CD4-positive, alpha-beta T cell (primary cell): ENCODE measurements around the gene INPPL1. TPM values are rescaled to one million over a fixed set of nuclear protein-coding genes. Genes with fewer than 3 reads are reported as not detected.

ENCODE experiments used
- ATAC-seq: fragments of 200-7000 bp; cut with Tn5 transposase; one replicate; pipeline ENCODE4 v1.10.0; 2022; ENCODE audit warnings: mild to moderate bottlenecking; ENCODE audit not compliant: poor library complexity
- CTCF ChIA-PET: fragments of 350-600 bp; sonication (Branson Sonifier 250); formaldehyde crosslinking; loops from one replicate; lab custom pipeline; 2021; ENCODE audit warnings: antibody characterized with exemption, inconsistent platforms; lab: Charles Lee
- POLR2A ChIA-PET: fragments of 350-600 bp; sonication (Branson Sonifier 250); formaldehyde crosslinking; loops from one replicate; lab custom pipeline; 2021; ENCODE audit warnings: antibody characterized with exemption, inconsistent platforms; lab: Charles Lee
- DNase-seq, 14 experiments: peaks; one replicate each; pipeline ENCODE4 v3.0.0-alpha.2; 2013 to 2020; ENCODE audit warnings: mixed read lengths in 2 of 14
- H3K27ac ChIP-seq, 2 donors: one replicate each; pipeline versions ENCODE4 v1.5.1 to v1.7.0; 2013; ENCODE audit warnings: low read length in 2 of 2, low read depth in 1 of 2, mild to moderate bottlenecking in 1 of 2
- H3K27me3 ChIP-seq, 2 experiments: 1 replicate in 1 of 2; 2 replicates in 1 of 2; pipeline versions ENCODE4 v1.6.1 to v1.7.0; 2013; ENCODE audit warnings: low read length in 2 of 2, control low read depth in 1 of 2, mild to moderate bottlenecking in 1 of 2, moderate library complexity in 1 of 2; ENCODE audit not compliant: insufficient read depth in 2 of 2, control insufficient read depth in 1 of 2
- H3K36me3 ChIP-seq: one replicate; pipeline ENCODE4 v1.6.1; 2013; ENCODE audit warnings: low read length, control low read depth; ENCODE audit not compliant: insufficient read depth
- H3K4me1 ChIP-seq: one replicate; pipeline ENCODE4 v1.6.1; 2013; ENCODE audit warnings: low read length, control low read depth; ENCODE audit not compliant: insufficient read depth
- H3K4me3 ChIP-seq: one replicate; pipeline ENCODE4 v1.5.1; 2013; ENCODE audit warnings: mild to moderate bottlenecking, low read length, moderate library complexity
- H3K9me3 ChIP-seq, 2 experiments: 1 replicate in 1 of 2; 2 replicates in 1 of 2; pipeline versions ENCODE4 v1.6.1 to v1.7.0; 2013; ENCODE audit warnings: low read length in 2 of 2, mild to moderate bottlenecking in 2 of 2, control low read depth in 1 of 2, moderate library complexity in 1 of 2; ENCODE audit not compliant: control insufficient read depth in 1 of 2, insufficient read depth in 1 of 2
- H3K27ac Mint-ChIP-seq: one replicate; pipeline ENCODE4 v1.8.0; 2020; ENCODE audit warnings: mixed read lengths
- H3K27me3 Mint-ChIP-seq: one replicate; pipeline ENCODE4 v1.8.0; 2021; ENCODE audit warnings: mixed read lengths
- H3K36me3 Mint-ChIP-seq: one replicate; pipeline ENCODE4 v1.8.0; 2021; ENCODE audit warnings: low read depth, mixed read lengths
- H3K4me1 Mint-ChIP-seq: one replicate; pipeline ENCODE4 v1.8.0; 2021; ENCODE audit warnings: low read depth, mixed read lengths
- H3K4me3 Mint-ChIP-seq: one replicate; pipeline ENCODE4 v1.8.0; 2020; ENCODE audit warnings: mild to moderate bottlenecking, mixed read lengths
- H3K9me3 Mint-ChIP-seq: one replicate; pipeline ENCODE4 v1.8.0; 2020; ENCODE audit warnings: mixed read lengths
- CTCF ChIP-seq: fragments of 200-600 bp; IDR thresholded peaks from one replicate; pipeline ENCODE4 v1.8.0; 2022; ENCODE audit warnings: antibody characterized with exemption, mild to moderate bottlenecking
- intact Hi-C, 2 experiments: fragments of 100-400 bp; cut with DNase I in 1 of 2; cut with micrococcal nuclease in 1 of 2; formaldehyde crosslinking; loops; one replicate each; pipeline versions ENCODE4 v1.15.1 to v1.9.0; 2023 to 2025; cut with DNase I, micrococcal nuclease
- total RNA-seq, 174 experiments: library from RNA in 2 of 174; stranded (reverse) in 2 of 174; gene quantifications; one replicate each; pipeline ENCODE4 v1.2.3 and lab custom pipeline; 2021 to 2026

Gene INPPL1
- total RNA-seq, 2 experiments from 2014 or later, result 124 to 128 TPM

- Mint-ChIP-seq H3K9me3 (peaks cover 1% of the 10 kb centered on the region), H3K27me3 (peaks cover 41% of the 10 kb centered on the region), H3K4me3 (no peak overlapping the region), H3K4me1 (no peaks in the 10 kb centered on the region), H3K36me3 (no peaks in the 10 kb centered on the region), H3K27ac (no peak overlapping the region)
- CTCF ChIA-PET, result no interaction called here
- no peak for TF ChIP-seq CTCF
- H3K4me3 ChIP-seq, result no peak overlapping the region
- intact Hi-C loops, result no loop called here
- DNase-seq (no peak), ATAC-seq (no peak)
- H3K27me3 ChIP-seq, result peaks cover 0 to 2% of the 10 kb centered on the region in 2 experiments
- POLR2A ChIA-PET, result no interaction called here
- no peaks in the 10 kb centered on the region for H3K9me3 ChIP-seq
- no peak overlapping the region for H3K27ac ChIP-seq
- peaks cover 3% of the 10 kb centered on the region for H3K4me1 ChIP-seq
- H3K36me3 ChIP-seq, result no peaks in the 10 kb centered on the region
These were observed 49.9 kb downstream of the INPPL1 start for GRCh38 chr11:72274435-72274834.

- H3K9me3 ChIP-seq, result peaks cover 0 to 11% of the 10 kb centered on the region in 2 experiments
- H3K27ac Mint-ChIP-seq, result no peak overlapping the region
- TF ChIP-seq CTCF, result no peak
- no peaks in the 10 kb centered on the region for H3K4me1 ChIP-seq
- H3K27me3 Mint-ChIP-seq, result peaks cover 33% of the 10 kb centered on the region
- POLR2A ChIA-PET, result no interaction called here
- intact Hi-C loops, result no loop called here
- no peaks in the 10 kb centered on the region for H3K36me3 Mint-ChIP-seq
- no peak overlapping the region for H3K27ac ChIP-seq
- DNase-seq (no peak), ATAC-seq (no peak)
- CTCF ChIA-PET, result no interaction called here
- H3K4me1 Mint-ChIP-seq, result no peaks in the 10 kb centered on the region
- peaks cover 6 to 17% of the 10 kb centered on the region in 2 experiments for H3K27me3 ChIP-seq
- H3K4me3 Mint-ChIP-seq, result no peak overlapping the region
- H3K4me3 ChIP-seq, result no peak overlapping the region
- H3K9me3 Mint-ChIP-seq, result peaks cover 4% of the 10 kb centered on the region
- H3K36me3 ChIP-seq, result no peaks in the 10 kb centered on the region
These were observed 54.3 kb downstream of the INPPL1 start for GRCh38 chr11:72278905-72279304.

GRCh38 chr11:72280037-72280436 is 55.5 kb downstream of the INPPL1 start:
- peaks cover 4% of the 10 kb centered on the region for H3K9me3 Mint-ChIP-seq
- ATAC-seq (no peak), DNase-seq (no peak)
- H3K27me3 Mint-ChIP-seq, result peaks cover 34% of the 10 kb centered on the region
- no peaks in the 10 kb centered on the region for H3K4me1 ChIP-seq
- H3K9me3 ChIP-seq, result peaks cover 0 to 11% of the 10 kb centered on the region in 2 experiments
- intact Hi-C loops, result no loop called here
- no peaks in the 10 kb centered on the region for H3K36me3 Mint-ChIP-seq
- no peak overlapping the region for H3K4me3 ChIP-seq
- TF ChIP-seq CTCF, result no peak
- no peaks in the 10 kb centered on the region for H3K4me1 Mint-ChIP-seq
- CTCF ChIA-PET, result no interaction called here
- no peaks in the 10 kb centered on the region for H3K36me3 ChIP-seq
- peaks cover 6 to 17% of the 10 kb centered on the region in 2 experiments for H3K27me3 ChIP-seq
- H3K27ac ChIP-seq, result no peak overlapping the region
- H3K4me3 Mint-ChIP-seq, result no peak overlapping the region
- POLR2A ChIA-PET, result no interaction called here
- H3K27ac Mint-ChIP-seq, result no peak overlapping the region
